HEK293 (cell line): ENCODE data around the gene TMEM213.

Experiments used
- CTCF ChIA-PET: fragments of 350-600 bp; formaldehyde crosslinking; extraction: SDS; loops from one replicate; lab custom pipeline; 2021; ENCODE audit warnings: antibody characterized with exemption; lab: Yijun Ruan, JAX
- POLR2A ChIA-PET: fragments of 300-600 bp; formaldehyde crosslinking; extraction: SDS; loops from one replicate; lab custom pipeline; 2020; ENCODE audit warnings: antibody characterized with exemption, inconsistent platforms; lab: Yijun Ruan, JAX
- H3K27ac ChIP-seq: fragments of 200-500 bp; sonication (Bioruptor generic); 2 replicates; pipeline ENCODE4 v1.5.1; 2014; ENCODE audit warnings: low read depth, low read length, control low read depth, inconsistent platforms; ENCODE audit errors: extremely low read depth
- H3K36me3 ChIP-seq, 2 experiments: fragments of 200-500 bp in 1 of 2; sonication (Bioruptor generic) in 1 of 2; 1 replicate in 1 of 2; 2 replicates in 1 of 2; pipeline ENCODE4 v1.5.1; 2014 to 2017; ENCODE audit warnings: inconsistent platforms in 2 of 2, low read length in 2 of 2; ENCODE audit not compliant: control insufficient read depth in 2 of 2, insufficient read depth in 1 of 2
- H3K4me1 ChIP-seq: fragments of 200-500 bp; sonication (Bioruptor generic); 2 replicates; pipeline ENCODE4 v1.5.1; 2014; ENCODE audit warnings: mild to moderate bottlenecking, low read length, inconsistent platforms; ENCODE audit not compliant: control insufficient read depth, insufficient read depth
- H3K4me3 ChIP-seq: 2 replicates; pipeline ENCODE4 v1.5.1; 2011; ENCODE audit warnings: low read depth, mild to moderate bottlenecking, control low read depth, low read length, moderate library complexity
- H3K9me3 ChIP-seq: fragments of 200-500 bp; sonication (Bioruptor generic); 2 replicates; pipeline ENCODE4 v1.5.1; 2014; ENCODE audit warnings: low read depth, low read length, inconsistent platforms; ENCODE audit not compliant: control insufficient read depth, insufficient read depth
- GLI4 ChIP-seq: fragments of 450-650 bp; formaldehyde crosslinking; IDR thresholded peaks from 2 replicates; pipeline ENCODE4 v1.5.1; 2016; ENCODE audit warnings: missing biosample characterization, missing genetic modification characterization
- KLF7 ChIP-seq: fragments of 450-650 bp; formaldehyde crosslinking; IDR thresholded peaks from 2 replicates; pipeline ENCODE4 v1.5.1; 2016; ENCODE audit warnings: missing biosample characterization, missing genetic modification characterization, borderline replicate concordance
- MZF1 ChIP-seq: fragments of 450-650 bp; formaldehyde crosslinking; IDR thresholded peaks from 2 replicates; pipeline ENCODE4 v1.5.1; 2017; ENCODE audit warnings: missing biosample characterization, missing genetic modification characterization, borderline replicate concordance
- SCRT1 ChIP-seq: fragments of 450-650 bp; formaldehyde crosslinking; IDR thresholded peaks from 2 replicates; pipeline ENCODE4 v1.5.1; 2016; ENCODE audit warnings: missing biosample characterization, missing genetic modification characterization, borderline replicate concordance
- SP2 ChIP-seq: fragments of 450-650 bp; formaldehyde crosslinking; IDR thresholded peaks from 2 replicates; pipeline ENCODE4 v1.5.1; 2016; ENCODE audit warnings: missing biosample characterization, missing genetic modification characterization
- ZFHX2 ChIP-seq: fragments of 450-650 bp; formaldehyde crosslinking; conservative IDR thresholded peaks from 2 replicates; pipeline ENCODE4 v1.5.1; 2016; ENCODE audit warnings: missing biosample characterization, missing genetic modification characterization
- ZFP37 ChIP-seq: fragments of 450-650 bp; formaldehyde crosslinking; IDR thresholded peaks from 2 replicates; pipeline ENCODE4 v1.5.1; 2016; ENCODE audit warnings: missing biosample characterization, missing genetic modification characterization
- ZNF155 ChIP-seq: fragments of 450-650 bp; formaldehyde crosslinking; IDR thresholded peaks from 2 replicates; pipeline ENCODE4 v1.5.1; 2016; ENCODE audit warnings: missing biosample characterization, missing genetic modification characterization
- ZNF266 ChIP-seq: fragments of 450-650 bp; formaldehyde crosslinking; IDR thresholded peaks from 2 replicates; pipeline ENCODE4 v1.5.1; 2016; ENCODE audit warnings: missing biosample characterization, missing genetic modification characterization, low read depth
- ZNF335 ChIP-seq: fragments of 450-650 bp; formaldehyde crosslinking; conservative IDR thresholded peaks from 2 replicates; pipeline ENCODE4 v1.5.1; 2016; ENCODE audit warnings: missing biosample characterization, missing genetic modification characterization
- ZNF510 ChIP-seq: fragments of 450-650 bp; formaldehyde crosslinking; IDR thresholded peaks from 2 replicates; pipeline ENCODE4 v1.5.1; 2018; ENCODE audit warnings: mild to moderate bottlenecking, missing genetic modification characterization, missing biosample characterization; ENCODE audit not compliant: insufficient replicate concordance
- ZNF529 ChIP-seq: fragments of 450-650 bp; formaldehyde crosslinking; IDR thresholded peaks from 2 replicates; pipeline ENCODE4 v1.5.1; 2017; ENCODE audit warnings: missing genetic modification characterization, missing biosample characterization; ENCODE audit not compliant: insufficient replicate concordance
- ZNF664 ChIP-seq: fragments of 450-650 bp; formaldehyde crosslinking; IDR thresholded peaks from 2 replicates; pipeline ENCODE4 v1.5.1; 2016; ENCODE audit warnings: missing biosample characterization, missing genetic modification characterization
- ZNF670 ChIP-seq: fragments of 450-650 bp; formaldehyde crosslinking; IDR thresholded peaks from 2 replicates; pipeline ENCODE4 v1.5.1; 2016; ENCODE audit warnings: missing biosample characterization, missing genetic modification characterization, low read depth
- ZNF707 ChIP-seq: fragments of 450-650 bp; formaldehyde crosslinking; IDR thresholded peaks from 2 replicates; pipeline ENCODE4 v1.5.1; 2016; ENCODE audit warnings: missing biosample characterization, missing genetic modification characterization
- ZNF747 ChIP-seq: fragments of 450-650 bp; formaldehyde crosslinking; IDR thresholded peaks from 2 replicates; pipeline ENCODE4 v1.5.1; 2016; ENCODE audit warnings: missing biosample characterization, missing genetic modification characterization
- ZNF768 ChIP-seq: fragments of 450-650 bp; formaldehyde crosslinking; IDR thresholded peaks from 2 replicates; pipeline ENCODE4 v1.5.1; 2018; ENCODE audit warnings: missing biosample characterization, mild to moderate bottlenecking, missing genetic modification characterization
- TF ChIP-seq, protein P1 (sequence below): fragments of 450-650 bp; formaldehyde crosslinking; IDR thresholded peaks from 2 replicates; pipeline ENCODE4 v1.5.1; 2017; ENCODE audit warnings: missing biosample characterization, missing genetic modification characterization
- TF ChIP-seq, protein P2 (sequence below): fragments of 450-650 bp; IDR thresholded peaks from 2 replicates; pipeline ENCODE4 v1.5.1; 2018; ENCODE audit warnings: missing biosample characterization, mild to moderate bottlenecking, missing genetic modification characterization
- TF ChIP-seq, protein P3 (sequence below): fragments of 450-650 bp; formaldehyde crosslinking; IDR thresholded peaks from 2 replicates; pipeline ENCODE4 v1.5.1; 2016; ENCODE audit warnings: missing biosample characterization, missing genetic modification characterization
- TF ChIP-seq, protein P4 (sequence below): fragments of 450-650 bp; formaldehyde crosslinking; IDR thresholded peaks from 2 replicates; pipeline ENCODE4 v1.5.1; 2016; ENCODE audit warnings: missing biosample characterization, missing genetic modification characterization
- TF ChIP-seq, protein P5 (sequence below): fragments of 450-650 bp; formaldehyde crosslinking; IDR thresholded peaks from 2 replicates; pipeline ENCODE4 v1.5.0; 2017; ENCODE audit warnings: missing biosample characterization, missing genetic modification characterization, borderline replicate concordance
- TF ChIP-seq, protein P6 (sequence below): fragments of 450-650 bp; formaldehyde crosslinking; IDR thresholded peaks from 2 replicates; pipeline ENCODE4 v1.5.1; 2016; ENCODE audit warnings: missing biosample characterization, missing genetic modification characterization, borderline replicate concordance

The TMEM213 gene

DNA sequence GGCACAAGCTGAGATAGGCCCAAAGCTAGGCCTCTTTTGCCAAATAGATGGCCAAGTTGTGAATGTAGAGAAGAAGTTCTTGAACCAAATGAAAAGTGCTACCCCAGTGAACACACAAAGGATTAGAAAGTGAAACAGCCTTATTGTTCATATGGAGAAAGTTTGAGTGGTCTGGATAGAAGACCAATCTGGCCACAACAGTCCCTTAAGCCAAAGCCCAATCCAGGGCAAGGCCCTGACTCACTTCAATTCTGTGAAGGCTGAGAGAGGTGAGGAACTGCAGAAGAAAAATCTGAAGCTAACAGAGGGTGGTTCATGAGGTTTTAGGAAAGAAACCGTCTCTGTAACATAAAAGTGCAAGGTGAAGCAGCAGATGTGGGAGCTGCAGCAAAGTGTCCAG, 18.9 kb downstream of the TMEM213 start (continued):
- TF ChIP-seq, protein P1, sequence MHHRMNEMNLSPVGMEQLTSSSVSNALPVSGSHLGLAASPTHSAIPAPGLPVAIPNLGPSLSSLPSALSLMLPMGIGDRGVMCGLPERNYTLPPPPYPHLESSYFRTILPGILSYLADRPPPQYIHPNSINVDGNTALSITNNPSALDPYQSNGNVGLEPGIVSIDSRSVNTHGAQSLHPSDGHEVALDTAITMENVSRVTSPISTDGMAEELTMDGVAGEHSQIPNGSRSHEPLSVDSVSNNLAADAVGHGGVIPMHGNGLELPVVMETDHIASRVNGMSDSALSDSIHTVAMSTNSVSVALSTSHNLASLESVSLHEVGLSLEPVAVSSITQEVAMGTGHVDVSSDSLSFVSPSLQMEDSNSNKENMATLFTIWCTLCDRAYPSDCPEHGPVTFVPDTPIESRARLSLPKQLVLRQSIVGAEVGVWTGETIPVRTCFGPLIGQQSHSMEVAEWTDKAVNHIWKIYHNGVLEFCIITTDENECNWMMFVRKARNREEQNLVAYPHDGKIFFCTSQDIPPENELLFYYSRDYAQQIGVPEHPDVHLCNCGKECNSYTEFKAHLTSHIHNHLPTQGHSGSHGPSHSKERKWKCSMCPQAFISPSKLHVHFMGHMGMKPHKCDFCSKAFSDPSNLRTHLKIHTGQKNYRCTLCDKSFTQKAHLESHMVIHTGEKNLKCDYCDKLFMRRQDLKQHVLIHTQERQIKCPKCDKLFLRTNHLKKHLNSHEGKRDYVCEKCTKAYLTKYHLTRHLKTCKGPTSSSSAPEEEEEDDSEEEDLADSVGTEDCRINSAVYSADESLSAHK (tag by site-specific recombination): no peak
- no peak for TF ChIP-seq ZNF155 (tag by site-specific recombination)
- no peak for TF ChIP-seq ZNF529
- no peak for TF ChIP-seq ZNF510 (tag by site-specific recombination)
- no peak for TF ChIP-seq SCRT1 (tag by site-specific recombination)
- TF ChIP-seq MZF1 (tag by site-specific recombination): no peak
- TF ChIP-seq, protein P2, sequence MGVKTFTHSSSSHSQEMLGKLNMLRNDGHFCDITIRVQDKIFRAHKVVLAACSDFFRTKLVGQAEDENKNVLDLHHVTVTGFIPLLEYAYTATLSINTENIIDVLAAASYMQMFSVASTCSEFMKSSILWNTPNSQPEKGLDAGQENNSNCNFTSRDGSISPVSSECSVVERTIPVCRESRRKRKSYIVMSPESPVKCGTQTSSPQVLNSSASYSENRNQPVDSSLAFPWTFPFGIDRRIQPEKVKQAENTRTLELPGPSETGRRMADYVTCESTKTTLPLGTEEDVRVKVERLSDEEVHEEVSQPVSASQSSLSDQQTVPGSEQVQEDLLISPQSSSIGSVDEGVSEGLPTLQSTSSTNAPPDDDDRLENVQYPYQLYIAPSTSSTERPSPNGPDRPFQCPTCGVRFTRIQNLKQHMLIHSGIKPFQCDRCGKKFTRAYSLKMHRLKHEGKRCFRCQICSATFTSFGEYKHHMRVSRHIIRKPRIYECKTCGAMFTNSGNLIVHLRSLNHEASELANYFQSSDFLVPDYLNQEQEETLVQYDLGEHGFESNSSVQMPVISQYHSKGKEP (tag by site-specific recombination): no peak
- TF ChIP-seq ZNF664 (tag by site-specific recombination): no peak
- TF ChIP-seq SP2: no peak
- TF ChIP-seq ZNF768 (tag by site-specific recombination): no peak
- no peak for TF ChIP-seq ZNF747 (tag by site-specific recombination)
- TF ChIP-seq, protein P3, sequence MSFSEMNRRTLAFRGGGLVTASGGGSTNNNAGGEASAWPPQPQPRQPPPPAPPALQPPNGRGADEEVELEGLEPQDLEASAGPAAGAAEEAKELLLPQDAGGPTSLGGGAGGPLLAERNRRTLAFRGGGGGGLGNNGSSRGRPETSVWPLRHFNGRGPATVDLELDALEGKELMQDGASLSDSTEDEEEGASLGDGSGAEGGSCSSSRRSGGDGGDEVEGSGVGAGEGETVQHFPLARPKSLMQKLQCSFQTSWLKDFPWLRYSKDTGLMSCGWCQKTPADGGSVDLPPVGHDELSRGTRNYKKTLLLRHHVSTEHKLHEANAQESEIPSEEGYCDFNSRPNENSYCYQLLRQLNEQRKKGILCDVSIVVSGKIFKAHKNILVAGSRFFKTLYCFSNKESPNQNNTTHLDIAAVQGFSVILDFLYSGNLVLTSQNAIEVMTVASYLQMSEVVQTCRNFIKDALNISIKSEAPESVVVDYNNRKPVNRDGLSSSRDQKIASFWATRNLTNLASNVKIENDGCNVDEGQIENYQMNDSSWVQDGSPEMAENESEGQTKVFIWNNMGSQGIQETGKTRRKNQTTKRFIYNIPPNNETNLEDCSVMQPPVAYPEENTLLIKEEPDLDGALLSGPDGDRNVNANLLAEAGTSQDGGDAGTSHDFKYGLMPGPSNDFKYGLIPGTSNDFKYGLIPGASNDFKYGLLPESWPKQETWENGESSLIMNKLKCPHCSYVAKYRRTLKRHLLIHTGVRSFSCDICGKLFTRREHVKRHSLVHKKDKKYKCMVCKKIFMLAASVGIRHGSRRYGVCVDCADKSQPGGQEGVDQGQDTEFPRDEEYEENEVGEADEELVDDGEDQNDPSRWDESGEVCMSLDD: no peak
- TF ChIP-seq ZFHX2 (tag by site-specific recombination): no peak
- TF ChIP-seq ZNF707 (tag by site-specific recombination): no peak
- TF ChIP-seq ZNF266 (tag by site-specific recombination): no peak
- TF ChIP-seq KLF7 (tag by site-specific recombination): no peak
- TF ChIP-seq, all 188 proteins: peak for 0

DNA sequence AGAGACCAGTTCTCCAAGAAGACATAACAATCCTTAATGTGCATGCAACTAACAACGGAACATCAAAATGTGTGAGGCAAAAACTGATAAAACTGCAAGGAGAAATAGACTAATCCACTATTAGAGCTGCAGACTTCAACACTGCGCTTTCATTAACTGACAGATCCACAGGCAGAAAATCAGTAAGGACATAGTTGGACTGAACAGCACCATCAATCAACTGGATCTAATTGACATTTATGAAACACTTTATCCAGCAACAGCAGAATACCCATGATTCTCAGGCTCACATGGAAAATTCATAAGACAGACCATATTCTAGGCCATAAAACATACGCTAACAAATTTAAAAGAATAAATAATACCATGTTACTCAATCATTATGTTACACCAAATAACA, 21.8 kb downstream of the TMEM213 start:
- Histone ChIP-seq H3K4me1 (no peaks in the 10 kb centered on the region), H3K4me3 (no peak overlapping the region), H3K36me3 (no peaks in the 10 kb centered on the region), H3K27ac (no peak overlapping the region), H3K9me3 (no peaks in the 10 kb centered on the region)
- POLR2A ChIA-PET: no interaction called here
- CTCF ChIA-PET: no interaction called here
- no peak for TF ChIP-seq ZNF670
- no peak for TF ChIP-seq ZNF335
- TF ChIP-seq, protein P4, sequence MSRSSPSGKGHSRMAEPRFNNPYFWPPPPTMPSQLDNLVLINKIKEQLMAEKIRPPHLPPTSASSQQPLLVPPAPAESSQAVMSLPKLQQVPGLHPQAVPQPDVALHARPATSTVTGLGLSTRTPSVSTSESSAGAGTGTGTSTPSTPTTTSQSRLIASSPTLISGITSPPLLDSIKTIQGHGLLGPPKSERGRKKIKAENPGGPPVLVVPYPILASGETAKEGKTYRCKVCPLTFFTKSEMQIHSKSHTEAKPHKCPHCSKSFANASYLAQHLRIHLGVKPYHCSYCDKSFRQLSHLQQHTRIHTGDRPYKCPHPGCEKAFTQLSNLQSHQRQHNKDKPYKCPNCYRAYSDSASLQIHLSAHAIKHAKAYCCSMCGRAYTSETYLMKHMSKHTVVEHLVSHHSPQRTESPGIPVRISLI (tag by site-specific recombination): no peak
- TF ChIP-seq GLI4 (tag by site-specific recombination): no peak
- TF ChIP-seq, protein P5, sequence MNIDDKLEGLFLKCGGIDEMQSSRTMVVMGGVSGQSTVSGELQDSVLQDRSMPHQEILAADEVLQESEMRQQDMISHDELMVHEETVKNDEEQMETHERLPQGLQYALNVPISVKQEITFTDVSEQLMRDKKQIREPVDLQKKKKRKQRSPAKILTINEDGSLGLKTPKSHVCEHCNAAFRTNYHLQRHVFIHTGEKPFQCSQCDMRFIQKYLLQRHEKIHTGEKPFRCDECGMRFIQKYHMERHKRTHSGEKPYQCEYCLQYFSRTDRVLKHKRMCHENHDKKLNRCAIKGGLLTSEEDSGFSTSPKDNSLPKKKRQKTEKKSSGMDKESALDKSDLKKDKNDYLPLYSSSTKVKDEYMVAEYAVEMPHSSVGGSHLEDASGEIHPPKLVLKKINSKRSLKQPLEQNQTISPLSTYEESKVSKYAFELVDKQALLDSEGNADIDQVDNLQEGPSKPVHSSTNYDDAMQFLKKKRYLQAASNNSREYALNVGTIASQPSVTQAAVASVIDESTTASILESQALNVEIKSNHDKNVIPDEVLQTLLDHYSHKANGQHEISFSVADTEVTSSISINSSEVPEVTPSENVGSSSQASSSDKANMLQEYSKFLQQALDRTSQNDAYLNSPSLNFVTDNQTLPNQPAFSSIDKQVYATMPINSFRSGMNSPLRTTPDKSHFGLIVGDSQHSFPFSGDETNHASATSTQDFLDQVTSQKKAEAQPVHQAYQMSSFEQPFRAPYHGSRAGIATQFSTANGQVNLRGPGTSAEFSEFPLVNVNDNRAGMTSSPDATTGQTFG: no peak
- TF ChIP-seq, protein P6, sequence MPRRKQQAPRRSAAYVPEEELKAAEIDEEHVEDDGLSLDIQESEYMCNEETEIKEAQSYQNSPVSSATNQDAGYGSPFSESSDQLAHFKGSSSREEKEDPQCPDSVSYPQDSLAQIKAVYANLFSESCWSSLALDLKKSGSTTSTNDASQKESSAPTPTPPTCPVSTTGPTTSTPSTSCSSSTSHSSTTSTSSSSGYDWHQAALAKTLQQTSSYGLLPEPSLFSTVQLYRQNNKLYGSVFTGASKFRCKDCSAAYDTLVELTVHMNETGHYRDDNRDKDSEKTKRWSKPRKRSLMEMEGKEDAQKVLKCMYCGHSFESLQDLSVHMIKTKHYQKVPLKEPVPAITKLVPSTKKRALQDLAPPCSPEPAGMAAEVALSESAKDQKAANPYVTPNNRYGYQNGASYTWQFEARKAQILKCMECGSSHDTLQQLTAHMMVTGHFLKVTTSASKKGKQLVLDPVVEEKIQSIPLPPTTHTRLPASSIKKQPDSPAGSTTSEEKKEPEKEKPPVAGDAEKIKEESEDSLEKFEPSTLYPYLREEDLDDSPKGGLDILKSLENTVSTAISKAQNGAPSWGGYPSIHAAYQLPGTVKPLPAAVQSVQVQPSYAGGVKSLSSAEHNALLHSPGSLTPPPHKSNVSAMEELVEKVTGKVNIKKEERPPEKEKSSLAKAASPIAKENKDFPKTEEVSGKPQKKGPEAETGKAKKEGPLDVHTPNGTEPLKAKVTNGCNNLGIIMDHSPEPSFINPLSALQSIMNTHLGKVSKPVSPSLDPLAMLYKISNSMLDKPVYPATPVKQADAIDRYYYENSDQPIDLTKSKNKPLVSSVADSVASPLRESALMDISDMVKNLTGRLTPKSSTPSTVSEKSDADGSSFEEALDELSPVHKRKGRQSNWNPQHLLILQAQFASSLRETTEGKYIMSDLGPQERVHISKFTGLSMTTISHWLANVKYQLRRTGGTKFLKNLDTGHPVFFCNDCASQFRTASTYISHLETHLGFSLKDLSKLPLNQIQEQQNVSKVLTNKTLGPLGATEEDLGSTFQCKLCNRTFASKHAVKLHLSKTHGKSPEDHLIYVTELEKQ: no peak
- TF ChIP-seq ZFP37 (tag by site-specific recombination): no peak
